H1 (cell line): ENCODE results near the gene CD28. TPM values are rescaled to one million over a fixed set of nuclear protein-coding genes. Genes with fewer than 3 reads are reported as not detected.

Experiments
- CBX8 ChIP-seq: fragments of 300-800, 300-1000 bp; sonication (generic); IDR thresholded peaks from 2 replicates; pipeline ENCODE4 v1.7.1; 2016; ENCODE audit warnings: low read depth, low read length, borderline replicate concordance
- CHD2 ChIP-seq: IDR thresholded peaks from 2 replicates; pipeline ENCODE4 v1.6.1; 2012; ENCODE audit warnings: low read length, improper control_type of control experiment
- GTF2F1 ChIP-seq: IDR thresholded peaks from 2 replicates; pipeline ENCODE4 v1.6.1; 2012; ENCODE audit warnings: low read depth, low read length, improper control_type of control experiment, borderline replicate concordance
- KDM5A ChIP-seq: fragments of 200-600 bp; IDR thresholded peaks from 2 replicates; pipeline ENCODE4 v1.7.1; 2012; ENCODE audit warnings: mild to moderate bottlenecking, low read length, inconsistent platforms, mixed read lengths
- RFX5 ChIP-seq: IDR thresholded peaks from 2 replicates; pipeline ENCODE4 v1.6.1; 2011; ENCODE audit warnings: low read depth, low read length, improper control_type of control experiment, borderline replicate concordance
- SUZ12 ChIP-seq: fragments of 200-600 bp; sonication (generic); IDR thresholded peaks from 2 replicates; pipeline ENCODE4 v1.6.1; 2012; ENCODE audit warnings: mild to moderate bottlenecking, inconsistent platforms, low read length, moderate library complexity, mixed read lengths
- TAF1 ChIP-seq: IDR thresholded peaks from 2 replicates; pipeline ENCODE4 v1.6.1; 2011; ENCODE audit warnings: mild to moderate bottlenecking, low read depth, low read length
- TAF7 ChIP-seq: optimal IDR thresholded peaks from 2 replicates; pipeline ENCODE3; 2011; ENCODE audit warnings: low read depth, mild to moderate bottlenecking, inconsistent platforms, low read length, moderate library complexity, borderline replicate concordance
- polyA plus RNA-seq, 7 experiments: library from polyadenylated mRNA; depleted of rRNA in 3 of 7; stranded (reverse) in 5 of 7; unstranded in 2 of 7; fragments of >200 nt in 5 of 7; fragments of 200-250 nt in 2 of 7; gene quantifications; 1 replicate in 5 of 7; 2 replicates in 1 of 7; 4 replicates in 1 of 7; pipeline versions ENCODE4 v1.2.1 to v1.2.3, GENCODE V29; 2011 to 2013; ENCODE audit warnings: missing spikeins in 2 of 7, mixed read lengths in 2 of 7
- total RNA-seq: library from RNA; stranded (reverse); fragmentation: NEBNext Ultra II Directional; extraction: Animal tissue kit (Norgen Biotek cat#: 25700); gene quantifications from 2 replicates; pipeline ENCODE4 v1.2.1, GENCODE V29; 2021
- TF ChIP-seq, protein P1 (sequence below): fragments of 300-600 bp; sonication (generic); IDR thresholded peaks from 2 replicates; pipeline ENCODE4 v1.7.1; 2012; ENCODE audit warnings: low read length, moderate library complexity, mild to moderate bottlenecking, inconsistent platforms; ENCODE audit not compliant: insufficient replicate concordance
- TF ChIP-seq, protein P2 (sequence below): IDR thresholded peaks from 2 replicates; pipeline ENCODE4 v1.6.1; 2011; ENCODE audit warnings: low read depth, mild to moderate bottlenecking, low read length; ENCODE audit not compliant: insufficient read depth

The CD28 gene
- total and polyA plus RNA-seq, 2 of the 8 experiments (the other 6 are each of a cell fraction or from before 2014, with no cell fraction given) = not detected

DNA sequence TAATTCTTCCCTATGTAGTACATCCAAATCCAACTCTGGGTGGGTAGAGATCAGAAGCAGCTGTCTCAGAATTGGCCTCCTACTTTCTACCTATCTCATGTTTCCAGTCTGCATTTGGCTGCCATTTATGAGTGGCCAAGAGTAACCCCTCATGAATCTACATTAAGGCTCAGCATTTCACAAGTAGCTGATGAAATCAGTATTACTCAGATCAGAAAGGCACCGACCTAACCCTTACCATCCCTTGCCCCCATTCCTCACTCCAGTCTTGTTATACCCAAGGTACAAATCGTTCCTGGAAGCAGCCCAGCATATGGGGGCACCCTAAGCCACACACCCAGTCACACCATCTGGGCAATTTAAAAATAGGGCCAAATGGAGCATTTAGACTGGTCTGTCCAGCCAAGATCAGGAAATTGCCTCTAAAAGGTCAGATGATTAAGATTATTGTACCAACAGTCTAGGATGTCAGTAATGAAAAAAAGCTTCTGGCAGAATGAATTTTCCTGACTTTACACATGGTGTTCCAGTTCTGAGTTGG lies 37.1 kb downstream of the CD28 start (continued):
- TF ChIP-seq, protein P1, sequence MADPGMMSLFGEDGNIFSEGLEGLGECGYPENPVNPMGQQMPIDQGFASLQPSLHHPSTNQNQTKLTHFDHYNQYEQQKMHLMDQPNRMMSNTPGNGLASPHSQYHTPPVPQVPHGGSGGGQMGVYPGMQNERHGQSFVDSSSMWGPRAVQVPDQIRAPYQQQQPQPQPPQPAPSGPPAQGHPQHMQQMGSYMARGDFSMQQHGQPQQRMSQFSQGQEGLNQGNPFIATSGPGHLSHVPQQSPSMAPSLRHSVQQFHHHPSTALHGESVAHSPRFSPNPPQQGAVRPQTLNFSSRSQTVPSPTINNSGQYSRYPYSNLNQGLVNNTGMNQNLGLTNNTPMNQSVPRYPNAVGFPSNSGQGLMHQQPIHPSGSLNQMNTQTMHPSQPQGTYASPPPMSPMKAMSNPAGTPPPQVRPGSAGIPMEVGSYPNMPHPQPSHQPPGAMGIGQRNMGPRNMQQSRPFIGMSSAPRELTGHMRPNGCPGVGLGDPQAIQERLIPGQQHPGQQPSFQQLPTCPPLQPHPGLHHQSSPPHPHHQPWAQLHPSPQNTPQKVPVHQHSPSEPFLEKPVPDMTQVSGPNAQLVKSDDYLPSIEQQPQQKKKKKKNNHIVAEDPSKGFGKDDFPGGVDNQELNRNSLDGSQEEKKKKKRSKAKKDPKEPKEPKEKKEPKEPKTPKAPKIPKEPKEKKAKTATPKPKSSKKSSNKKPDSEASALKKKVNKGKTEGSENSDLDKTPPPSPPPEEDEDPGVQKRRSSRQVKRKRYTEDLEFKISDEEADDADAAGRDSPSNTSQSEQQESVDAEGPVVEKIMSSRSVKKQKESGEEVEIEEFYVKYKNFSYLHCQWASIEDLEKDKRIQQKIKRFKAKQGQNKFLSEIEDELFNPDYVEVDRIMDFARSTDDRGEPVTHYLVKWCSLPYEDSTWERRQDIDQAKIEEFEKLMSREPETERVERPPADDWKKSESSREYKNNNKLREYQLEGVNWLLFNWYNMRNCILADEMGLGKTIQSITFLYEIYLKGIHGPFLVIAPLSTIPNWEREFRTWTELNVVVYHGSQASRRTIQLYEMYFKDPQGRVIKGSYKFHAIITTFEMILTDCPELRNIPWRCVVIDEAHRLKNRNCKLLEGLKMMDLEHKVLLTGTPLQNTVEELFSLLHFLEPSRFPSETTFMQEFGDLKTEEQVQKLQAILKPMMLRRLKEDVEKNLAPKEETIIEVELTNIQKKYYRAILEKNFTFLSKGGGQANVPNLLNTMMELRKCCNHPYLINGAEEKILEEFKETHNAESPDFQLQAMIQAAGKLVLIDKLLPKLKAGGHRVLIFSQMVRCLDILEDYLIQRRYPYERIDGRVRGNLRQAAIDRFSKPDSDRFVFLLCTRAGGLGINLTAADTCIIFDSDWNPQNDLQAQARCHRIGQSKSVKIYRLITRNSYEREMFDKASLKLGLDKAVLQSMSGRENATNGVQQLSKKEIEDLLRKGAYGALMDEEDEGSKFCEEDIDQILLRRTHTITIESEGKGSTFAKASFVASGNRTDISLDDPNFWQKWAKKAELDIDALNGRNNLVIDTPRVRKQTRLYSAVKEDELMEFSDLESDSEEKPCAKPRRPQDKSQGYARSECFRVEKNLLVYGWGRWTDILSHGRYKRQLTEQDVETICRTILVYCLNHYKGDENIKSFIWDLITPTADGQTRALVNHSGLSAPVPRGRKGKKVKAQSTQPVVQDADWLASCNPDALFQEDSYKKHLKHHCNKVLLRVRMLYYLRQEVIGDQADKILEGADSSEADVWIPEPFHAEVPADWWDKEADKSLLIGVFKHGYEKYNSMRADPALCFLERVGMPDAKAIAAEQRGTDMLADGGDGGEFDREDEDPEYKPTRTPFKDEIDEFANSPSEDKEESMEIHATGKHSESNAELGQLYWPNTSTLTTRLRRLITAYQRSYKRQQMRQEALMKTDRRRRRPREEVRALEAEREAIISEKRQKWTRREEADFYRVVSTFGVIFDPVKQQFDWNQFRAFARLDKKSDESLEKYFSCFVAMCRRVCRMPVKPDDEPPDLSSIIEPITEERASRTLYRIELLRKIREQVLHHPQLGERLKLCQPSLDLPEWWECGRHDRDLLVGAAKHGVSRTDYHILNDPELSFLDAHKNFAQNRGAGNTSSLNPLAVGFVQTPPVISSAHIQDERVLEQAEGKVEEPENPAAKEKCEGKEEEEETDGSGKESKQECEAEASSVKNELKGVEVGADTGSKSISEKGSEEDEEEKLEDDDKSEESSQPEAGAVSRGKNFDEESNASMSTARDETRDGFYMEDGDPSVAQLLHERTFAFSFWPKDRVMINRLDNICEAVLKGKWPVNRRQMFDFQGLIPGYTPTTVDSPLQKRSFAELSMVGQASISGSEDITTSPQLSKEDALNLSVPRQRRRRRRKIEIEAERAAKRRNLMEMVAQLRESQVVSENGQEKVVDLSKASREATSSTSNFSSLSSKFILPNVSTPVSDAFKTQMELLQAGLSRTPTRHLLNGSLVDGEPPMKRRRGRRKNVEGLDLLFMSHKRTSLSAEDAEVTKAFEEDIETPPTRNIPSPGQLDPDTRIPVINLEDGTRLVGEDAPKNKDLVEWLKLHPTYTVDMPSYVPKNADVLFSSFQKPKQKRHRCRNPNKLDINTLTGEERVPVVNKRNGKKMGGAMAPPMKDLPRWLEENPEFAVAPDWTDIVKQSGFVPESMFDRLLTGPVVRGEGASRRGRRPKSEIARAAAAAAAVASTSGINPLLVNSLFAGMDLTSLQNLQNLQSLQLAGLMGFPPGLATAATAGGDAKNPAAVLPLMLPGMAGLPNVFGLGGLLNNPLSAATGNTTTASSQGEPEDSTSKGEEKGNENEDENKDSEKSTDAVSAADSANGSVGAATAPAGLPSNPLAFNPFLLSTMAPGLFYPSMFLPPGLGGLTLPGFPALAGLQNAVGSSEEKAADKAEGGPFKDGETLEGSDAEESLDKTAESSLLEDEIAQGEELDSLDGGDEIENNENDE = no peak
- TF ChIP-seq GTF2F1 (no peak), CBX8 (no peak), CHD2 (no peak), RFX5 (no peak), SUZ12 (no peak), TAF7 (no peak), KDM5A (no peak), TAF1 (no peak)
- TF ChIP-seq, protein P2, sequence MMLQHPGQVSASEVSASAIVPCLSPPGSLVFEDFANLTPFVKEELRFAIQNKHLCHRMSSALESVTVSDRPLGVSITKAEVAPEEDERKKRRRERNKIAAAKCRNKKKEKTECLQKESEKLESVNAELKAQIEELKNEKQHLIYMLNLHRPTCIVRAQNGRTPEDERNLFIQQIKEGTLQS = no peak
